Keratinocyte (primary cell): ENCODE data around the gene CENPV. TPM values are rescaled to one million over a fixed set of nuclear protein-coding genes. Genes with fewer than 3 reads are reported as not detected.
"Not testable (repeated sequence)": the region's sequence is repeated elsewhere in the genome, so short reads cannot be mapped to it uniquely, and the experiment has no call there.

Experiments used
- DNase-seq: peaks from one replicate; pipeline ENCODE4 v3.0.0-alpha.2; 2011; ENCODE audit warnings: low read depth, missing footprints, low spot score
- FAIRE-seq: peaks from 2 replicates; lab custom pipeline; 2011; peaks lifted over from hg19 to GRCh38; lab: Jason Lieb, UNC
- H2AFZ ChIP-seq: 2 replicates; pipeline ENCODE4 v1.6.0; 2012; ENCODE audit warnings: low read length, control low read depth, inconsistent platforms; ENCODE audit not compliant: control insufficient read depth
- H3K27ac ChIP-seq: 2 replicates; pipeline ENCODE4 v1.5.1; 2011; ENCODE audit warnings: low read length; ENCODE audit not compliant: control insufficient read depth, insufficient read depth
- H3K27me3 ChIP-seq: 3 replicates; pipeline ENCODE4 v1.6.0; 2011; ENCODE audit warnings: low read length; ENCODE audit not compliant: control insufficient read depth, insufficient read depth; ENCODE audit errors: extremely low read depth
- H3K36me3 ChIP-seq, 2 experiments: 2 replicates in 1 of 2; 3 replicates in 1 of 2; pipeline ENCODE4 v1.5.1; 2011; ENCODE audit warnings: low read length in 2 of 2, mild to moderate bottlenecking in 1 of 2; ENCODE audit not compliant: control insufficient read depth in 2 of 2, insufficient read depth in 2 of 2; ENCODE audit errors: extremely low read depth in 1 of 2
- H3K4me1 ChIP-seq: 3 replicates; pipeline ENCODE4 v1.5.1; 2011; ENCODE audit warnings: low read length; ENCODE audit not compliant: control insufficient read depth, insufficient read depth; ENCODE audit errors: extremely low read depth
- H3K4me2 ChIP-seq: 3 replicates; pipeline ENCODE4 v1.6.0; 2011; ENCODE audit warnings: low read depth, low read length; ENCODE audit not compliant: control insufficient read depth, insufficient read depth; ENCODE audit errors: extremely low read depth
- H3K4me3 ChIP-seq, 3 experiments: fragments of 200-600 bp in 1 of 3; sonication (generic) in 1 of 3; 2 replicates in 2 of 3; 3 replicates in 1 of 3; pipeline ENCODE4 v1.5.1; 2011 to 2016; ENCODE audit warnings: low read length in 3 of 3, mild to moderate bottlenecking in 3 of 3, control low read depth in 2 of 3, inconsistent platforms in 1 of 3, low read depth in 1 of 3, mixed read lengths in 1 of 3, mixed run types in 1 of 3, moderate library complexity in 1 of 3; ENCODE audit not compliant: control insufficient read depth in 2 of 3, insufficient read depth in 2 of 3; ENCODE audit errors: extremely low read depth in 1 of 3
- H3K79me2 ChIP-seq: 2 replicates; pipeline ENCODE4 v1.6.0; 2012; ENCODE audit warnings: low read length; ENCODE audit not compliant: control insufficient read depth, insufficient read depth
- H3K9ac ChIP-seq: 3 replicates; pipeline ENCODE4 v1.6.0; 2011; ENCODE audit warnings: low read length; ENCODE audit not compliant: control insufficient read depth, insufficient read depth; ENCODE audit errors: extremely low read depth
- H3K9me1 ChIP-seq: 3 replicates; pipeline ENCODE4 v1.6.0; 2011; ENCODE audit warnings: low read length; ENCODE audit not compliant: control insufficient read depth, insufficient read depth; ENCODE audit errors: extremely low read depth
- H3K9me3 ChIP-seq: 2 replicates; pipeline ENCODE4 v1.5.1; 2012; ENCODE audit warnings: low read depth, low read length; ENCODE audit not compliant: control insufficient read depth
- H4K20me1 ChIP-seq: 3 replicates; pipeline ENCODE4 v1.6.0; 2011; ENCODE audit warnings: low read length; ENCODE audit not compliant: control insufficient read depth, insufficient read depth; ENCODE audit errors: extremely low read depth
- EZH2 ChIP-seq: IDR thresholded peaks from one replicate; pipeline ENCODE4 v1.6.1; 2012; ENCODE audit warnings: inconsistent platforms, mild to moderate bottlenecking, low read length, moderate library complexity
- dilution Hi-C: fragments of 300-500 bp; cut with MboI; formaldehyde crosslinking; loops from one replicate; pipeline ENCODE4 v1.7.0; 2020; ENCODE audit warnings: low sequenced_read_pairs; ENCODE audit not compliant: extremely low pct_ligation_motif_present
- polyA minus RNA-seq, 3 experiments: library from RNA; depleted of rRNA, polyadenylated mRNA; stranded (reverse); fragments of >200 nt; gene quantifications; 1 replicate in 1 of 3; 2 replicates in 1 of 3; 3 replicates in 1 of 3; pipeline ENCODE4 v1.2.3, GENCODE V29; 2011
- polyA plus RNA-seq, 5 experiments: library from polyadenylated mRNA; depleted of rRNA in 3 of 5; stranded (reverse) in 3 of 5; stranded (forward) in 1 of 5; unstranded in 1 of 5; fragments of >200 nt; gene quantifications; 1 replicate in 1 of 5; 2 replicates in 3 of 5; 3 replicates in 1 of 5; pipeline versions ENCODE4 v1.2.1 to v1.2.3, GENCODE V29; 2011 to 2012; ENCODE audit warnings: missing spikeins in 2 of 5, low read depth in 1 of 5, low replicate concordance in 1 of 5
- TF ChIP-seq, protein P1 (sequence below), 3 experiments: IDR thresholded peaks in 1 of 3; conservative IDR thresholded peaks in 1 of 3; optimal IDR thresholded peaks in 1 of 3; 2 replicates in 2 of 3; 3 replicates in 1 of 3; pipeline versions ENCODE3 to v1.5.1; 2011; ENCODE audit warnings: low read length in 3 of 3, mild to moderate bottlenecking in 3 of 3, moderate library complexity in 2 of 3, control low read depth in 1 of 3, inconsistent platforms in 1 of 3; ENCODE audit not compliant: insufficient read depth in 2 of 3; ENCODE audit errors: extremely low read depth in 1 of 3

CENPV gene
- polyA plus RNA-seq (0.58 to 1.7 TPM (median 1.5 TPM) in 3 replicates), polyA minus RNA-seq (0.20 to 2.4 TPM in 2 of 3 replicates, not detected in the other)
- not detected for polyA plus RNA-seq (2011; ENCODE audit: low read depth)
- 0.77 and 1.3 TPM in 2 replicates for polyA plus RNA-seq (2011; cell fraction: cytosol; rRNA removed)
- 0.44 and 0.76 TPM in 2 replicates for polyA plus RNA-seq (2011; cell fraction: nucleus; rRNA removed)
- 1.5 and 2.7 TPM in 2 replicates for polyA plus RNA-seq (2012; ENCODE audit: low replicate concordance)
- polyA minus RNA-seq (2011; cell fraction: cytosol; rRNA and poly(A)+ RNA removed), result not detected
- polyA minus RNA-seq (2011; cell fraction: nucleus; rRNA and poly(A)+ RNA removed), result 1.6 TPM in 1 of 2 replicates, not detected in the other

DNA sequence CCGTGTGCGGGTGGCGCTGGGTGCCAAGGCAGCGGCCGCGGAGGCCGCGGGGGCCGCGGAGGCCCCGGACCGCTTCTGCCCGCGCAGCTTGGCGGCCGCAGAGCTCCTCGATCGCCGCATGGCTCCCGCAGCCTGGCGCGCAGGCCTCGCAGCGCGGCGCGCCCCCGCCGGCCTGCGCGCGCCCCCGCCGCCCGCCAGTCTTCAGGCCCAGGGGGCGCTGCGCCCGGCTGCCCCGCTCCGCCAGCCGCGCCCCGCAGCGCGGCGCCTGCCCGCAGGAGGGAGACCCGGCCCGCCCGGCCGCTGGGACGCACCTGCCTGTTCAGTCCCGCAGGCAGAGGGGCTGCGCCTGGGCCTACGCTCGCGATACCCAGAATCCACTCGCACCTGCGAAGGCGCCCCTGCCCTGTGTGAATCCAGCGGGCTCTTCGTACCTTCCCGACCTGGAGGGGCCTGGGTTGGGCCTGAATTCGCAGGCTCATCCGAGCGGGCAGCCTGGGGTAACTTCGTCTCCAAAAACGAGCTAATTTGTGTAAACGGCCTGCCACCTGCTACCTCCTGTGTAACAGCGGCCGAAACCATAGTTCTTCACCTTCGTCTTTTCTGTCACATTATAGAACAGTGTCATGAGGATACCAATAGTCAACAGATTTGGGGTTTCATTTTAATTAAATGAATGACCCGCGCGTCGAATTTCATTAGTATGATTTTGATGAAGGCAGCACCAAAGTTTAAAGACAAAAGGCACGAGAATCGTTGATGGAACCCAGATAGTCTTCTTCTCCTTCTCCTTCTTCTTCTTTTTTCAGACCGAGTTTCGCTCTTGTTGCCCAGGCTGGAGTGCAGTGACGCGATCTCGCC is at the start of gene CENPV:
Gene CENPV (minus strand): TSS at position 153 of the 858 bp plus-strand sequence. CDS start 33 bp downstream, at position 120.
- DNase-seq, result no peak
- TF ChIP-seq, protein P1, sequence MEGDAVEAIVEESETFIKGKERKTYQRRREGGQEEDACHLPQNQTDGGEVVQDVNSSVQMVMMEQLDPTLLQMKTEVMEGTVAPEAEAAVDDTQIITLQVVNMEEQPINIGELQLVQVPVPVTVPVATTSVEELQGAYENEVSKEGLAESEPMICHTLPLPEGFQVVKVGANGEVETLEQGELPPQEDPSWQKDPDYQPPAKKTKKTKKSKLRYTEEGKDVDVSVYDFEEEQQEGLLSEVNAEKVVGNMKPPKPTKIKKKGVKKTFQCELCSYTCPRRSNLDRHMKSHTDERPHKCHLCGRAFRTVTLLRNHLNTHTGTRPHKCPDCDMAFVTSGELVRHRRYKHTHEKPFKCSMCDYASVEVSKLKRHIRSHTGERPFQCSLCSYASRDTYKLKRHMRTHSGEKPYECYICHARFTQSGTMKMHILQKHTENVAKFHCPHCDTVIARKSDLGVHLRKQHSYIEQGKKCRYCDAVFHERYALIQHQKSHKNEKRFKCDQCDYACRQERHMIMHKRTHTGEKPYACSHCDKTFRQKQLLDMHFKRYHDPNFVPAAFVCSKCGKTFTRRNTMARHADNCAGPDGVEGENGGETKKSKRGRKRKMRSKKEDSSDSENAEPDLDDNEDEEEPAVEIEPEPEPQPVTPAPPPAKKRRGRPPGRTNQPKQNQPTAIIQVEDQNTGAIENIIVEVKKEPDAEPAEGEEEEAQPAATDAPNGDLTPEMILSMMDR (optimal IDR thresholded peaks at IDR 0.05 in 1 of 3, IDR thresholded peaks at IDR 0.05 in 1 of 3, conservative IDR thresholded peaks at IDR 0.05 in 1 of 3; ENCODE audit: extremely low read depth in 1 of 3, insufficient read depth in 2 of 3, low read length in 3 of 3), result peak in 1 of 3 experiments; percentile 21
- no peak for TF ChIP-seq EZH2
- dilution Hi-C loops, result no loop called here

DNA sequence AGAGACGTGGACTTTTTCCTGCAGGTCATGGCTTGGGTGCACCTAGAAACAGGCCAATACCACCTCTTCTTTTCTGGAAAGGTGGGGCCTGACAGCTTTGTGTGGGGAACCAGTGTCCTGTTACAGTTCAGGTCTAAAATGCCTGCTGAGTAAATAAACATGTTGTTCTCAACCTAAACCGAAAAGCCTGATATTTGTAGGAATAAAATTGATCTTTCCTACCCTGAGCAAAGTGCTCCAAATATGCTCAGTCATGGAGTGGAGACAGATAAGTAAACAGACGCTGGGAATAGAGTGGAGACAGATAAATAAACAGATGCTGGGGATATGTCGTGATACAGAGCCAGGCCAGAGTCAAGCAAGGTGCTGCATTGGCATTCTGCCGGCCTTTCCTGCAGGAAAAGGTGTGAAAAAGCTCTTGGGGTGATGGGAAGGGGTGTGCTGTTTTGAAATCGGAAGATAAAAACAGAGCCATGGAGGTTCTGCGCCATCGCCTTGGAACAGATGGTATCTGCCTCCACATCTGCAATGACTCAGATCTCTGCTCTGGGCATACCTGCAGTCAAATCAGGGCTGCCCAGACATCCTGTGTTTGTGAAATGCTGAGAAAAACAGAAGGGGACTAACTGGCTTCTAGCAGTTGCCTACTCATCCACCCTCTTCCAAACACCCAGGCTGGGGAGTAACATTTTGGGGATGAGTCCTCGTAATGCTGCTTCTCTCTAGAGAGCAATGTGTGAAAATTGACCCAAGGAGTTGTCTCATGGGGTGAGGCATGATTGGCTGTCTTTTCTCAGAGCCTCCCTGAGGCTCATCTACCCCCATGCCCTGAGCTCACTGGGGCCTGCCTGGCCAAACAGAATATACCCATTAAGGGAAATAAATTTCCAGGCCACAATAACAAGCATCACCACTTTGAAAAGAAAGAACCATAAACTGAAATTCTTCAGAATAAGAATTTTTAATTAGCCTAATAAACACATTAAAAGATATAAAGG is 45.3 kb upstream of the CENPV start:
- dilution Hi-C loops, result no loop called here
- Histone ChIP-seq H3K9ac (no peak overlapping the region), H2AFZ (peak overlapping the region; percentile 94), H4K20me1 (no peaks in the 10 kb centered on the region), H3K9me1 (no peaks in the 10 kb centered on the region), H3K4me1 (peaks cover 9% of the 10 kb centered on the region), H3K27me3 (no peaks in the 10 kb centered on the region), H3K9me3 (no peaks in the 10 kb centered on the region), H3K4me3 (no peak overlapping the region), H3K36me3 (no peaks in the 10 kb centered on the region), H3K79me2 (no peaks in the 10 kb centered on the region), H3K4me2 (peak overlapping the region; percentile 66), H3K27ac (peak overlapping the region; percentile 40)
- FAIRE-seq (peak; percentile 89), DNase-seq (no peak)
- TF ChIP-seq, protein P1 (optimal IDR thresholded peaks at IDR 0.05 in 1 of 3, IDR thresholded peaks at IDR 0.05 in 1 of 3, conservative IDR thresholded peaks at IDR 0.05 in 1 of 3; ENCODE audit: extremely low read depth in 1 of 3, insufficient read depth in 2 of 3, low read length in 3 of 3), result no peak
- TF ChIP-seq EZH2, result no peak

More for the DNA sequence above, at the start of gene CENPV:
- Histone ChIP-seq H3K79me2 (no peaks in the 10 kb centered on the region), H3K9me1 (no peaks in the 10 kb centered on the region), H3K4me1 (peaks cover 6% of the 10 kb centered on the region), H3K27ac (no peak within 1 kb of the TSS), H4K20me1 (no peaks in the 10 kb centered on the region), H2AFZ (peak within 1 kb of the TSS; percentile 43), H3K9ac (peak within 1 kb of the TSS; percentile 37), H3K27me3 (peaks cover 12% of the 10 kb centered on the region), H3K4me2 (peak within 1 kb of the TSS; percentile 69), H3K4me3 (peak within 1 kb of the TSS; percentile 33 to 77 (median 40)), H3K36me3 (peaks cover 0 to 2% of the 10 kb centered on the region in 2 experiments), H3K9me3 (no peaks in the 10 kb centered on the region)
- no peak for FAIRE-seq

DNA sequence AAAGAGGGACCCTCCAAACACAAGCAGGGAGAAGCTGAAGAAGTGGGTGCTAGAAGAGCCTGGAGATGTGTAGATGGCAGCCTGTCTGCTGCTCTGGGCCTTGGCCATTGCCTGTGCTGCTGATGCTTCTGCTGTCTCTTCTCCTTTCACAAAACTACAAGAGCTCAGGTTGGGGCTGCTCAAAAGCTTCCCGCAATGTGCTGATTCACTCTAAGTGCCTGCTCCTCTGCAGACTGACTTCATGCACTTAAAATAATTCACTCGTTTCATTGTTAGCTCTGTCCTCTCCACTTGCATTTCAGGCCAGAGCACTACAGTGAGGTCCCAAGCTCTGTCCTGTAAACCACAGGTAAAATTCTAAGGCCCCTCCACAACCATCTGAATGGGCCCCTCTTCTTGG is 43.4 kb upstream of the CENPV start:
- dilution Hi-C loops, H2AFZ ChIP-seq, H3K9ac ChIP-seq, DNase-seq, H3K4me1 ChIP-seq, H3K27ac ChIP-seq, H3K79me2 ChIP-seq, H3K36me3 ChIP-seq, H3K4me3 ChIP-seq, H3K9me3 ChIP-seq, H3K9me1 ChIP-seq, H3K4me2 ChIP-seq, H4K20me1 ChIP-seq, FAIRE-seq, H3K27me3 ChIP-seq: not testable (repeated sequence)
